ENCODE measurements around the gene ZNF672.
A peak's percentile ranks its signal among the peaks of the same experiment; 100 is the strongest.

Gene ZNF672

DNA sequence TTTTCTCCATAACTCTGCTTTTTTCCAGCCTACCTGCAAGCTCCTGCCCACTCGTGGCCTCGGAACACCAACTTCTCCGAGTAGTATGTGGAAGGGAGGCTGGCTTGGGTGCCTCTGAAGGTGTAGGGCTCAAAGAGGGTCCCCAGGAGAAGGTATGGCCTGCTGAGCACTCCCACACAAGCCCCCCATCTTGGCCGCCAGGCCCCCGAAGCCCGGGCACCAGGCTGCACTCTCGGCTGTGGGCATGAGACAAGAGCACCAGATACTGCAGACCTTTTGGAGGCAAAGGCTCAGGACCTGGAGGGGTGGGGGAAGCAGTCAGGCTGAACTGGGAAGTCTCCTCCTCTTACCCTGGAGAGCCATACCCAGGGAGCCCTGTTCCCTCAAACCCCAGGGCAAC is 19.2 kb downstream of the ZNF672 start:
- Histone ChIP-seq H4K20me1 (peaks cover 0 to 14% (median 0%) of the 10 kb centered on the region in 11 experiments; a peak in 2 of 22 replicates), H3K4me2 (peak overlapping the region; percentile 91 to 100 (median 98)), H3K4me1 (peaks cover 36 to 63% (median 49%) of the 10 kb centered on the region in 10 experiments), H3K36me3 (peaks cover 27 to 41% (median 34%) of the 10 kb centered on the region in 11 experiments), H3K9me3 (replicated peaks in 1 of 11) (no peaks in the 10 kb centered on the region), H3K27me3 (no peaks in the 10 kb centered on the region), H3K9ac (peak overlapping the region; percentile 76 to 88 (median 83)), H3K4me3 (peak overlapping the region; percentile 56 to 77 (median 67)), H3K27ac (peak overlapping the region in 9 of 11 experiments; percentile 71 to 90 (median 84); a peak in 15 of 22 replicates)
- TF ChIP-seq Cebpa-rat (IDR thresholded peaks at IDR 0.05), result no peak

DNA sequence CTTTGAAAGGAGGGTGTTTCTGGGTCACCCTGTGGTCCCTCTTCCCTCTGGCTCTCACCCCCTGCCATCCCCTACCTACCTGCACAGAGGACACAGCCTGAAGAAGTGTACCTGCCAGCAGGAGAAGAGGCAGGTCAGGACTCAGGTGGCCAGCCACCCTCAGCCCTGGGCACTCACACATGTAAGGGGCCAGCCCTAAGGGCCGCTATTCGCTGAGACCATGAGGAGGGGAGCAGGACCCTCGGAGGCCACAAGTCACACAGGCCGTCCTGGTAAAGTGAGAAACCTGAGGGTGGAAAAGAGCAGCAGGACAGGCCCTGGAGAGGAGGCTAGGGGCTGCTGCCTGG is 19.7 kb downstream of the ZNF672 start:
- Histone ChIP-seq H3K9ac (peak overlapping the region; percentile 76 to 88 (median 83)), H3K36me3 (peaks cover 27 to 41% (median 34%) of the 10 kb centered on the region in 11 experiments), H3K4me2 (peak overlapping the region; percentile 91 to 100 (median 98)), H3K27me3 (no peaks in the 10 kb centered on the region), H3K4me3 (peak overlapping the region; percentile 56 to 77 (median 67)), H3K4me1 (peaks cover 36 to 63% (median 48%) of the 10 kb centered on the region in 10 experiments), H3K27ac (peak overlapping the region; percentile 58 to 90 (median 83); a peak in 21 of 22 replicates), H4K20me1 (peaks cover 0 to 14% (median 0%) of the 10 kb centered on the region in 11 experiments; a peak in 2 of 22 replicates), H3K9me3 (replicated peaks in 1 of 11) (no peaks in the 10 kb centered on the region)
- no peak for TF ChIP-seq Cebpa-rat (IDR thresholded peaks at IDR 0.05)

DNA sequence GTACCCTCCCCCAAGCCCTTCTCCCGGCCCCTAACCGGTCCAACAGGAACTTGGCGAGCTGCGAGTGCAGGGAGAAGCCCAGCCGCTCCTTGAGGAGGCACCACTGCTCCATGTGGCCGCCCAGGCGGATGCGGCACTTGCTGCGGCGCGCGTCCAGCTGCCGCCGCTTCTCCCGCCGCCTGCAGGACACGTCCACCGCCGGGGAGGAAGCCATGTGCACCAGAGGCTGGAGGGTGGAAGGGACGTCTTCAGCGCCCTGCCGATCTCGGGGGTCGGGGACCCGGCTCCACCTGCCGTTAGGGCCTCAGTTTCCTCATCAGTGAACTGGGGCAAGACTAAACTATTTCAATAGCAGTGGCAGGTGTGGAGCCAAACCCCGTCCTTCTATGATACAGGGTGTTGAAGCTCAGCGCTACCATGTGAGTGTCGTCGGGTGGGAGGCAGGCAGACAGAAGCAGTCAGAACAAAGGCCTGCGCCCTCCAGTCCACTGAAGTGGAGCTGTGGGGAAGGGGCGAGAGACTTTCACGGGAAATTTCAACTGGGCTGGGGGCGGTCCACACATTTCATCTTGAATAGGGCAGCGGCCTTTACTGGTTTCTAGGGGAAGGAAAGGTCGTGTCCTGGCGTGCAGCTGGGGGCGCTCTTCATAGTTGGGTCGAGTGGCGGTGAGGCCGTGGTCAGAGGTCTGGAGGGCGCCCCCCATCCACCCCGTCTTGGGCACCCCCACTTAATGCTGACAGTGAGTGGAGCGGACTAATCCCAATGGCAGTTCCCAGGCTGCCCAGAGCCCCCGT is 20.3 kb downstream of the ZNF672 start:
- Histone ChIP-seq H3K4me1 (peaks cover 34 to 63% (median 49%) of the 10 kb centered on the region in 10 experiments), H3K27ac (peak overlapping the region; percentile 58 to 90 (median 83); a peak in 21 of 22 replicates), H3K36me3 (peaks cover 23 to 36% (median 30%) of the 10 kb centered on the region in 11 experiments), H3K9me3 (replicated peaks in 1 of 11) (no peaks in the 10 kb centered on the region), H3K4me2 (peak overlapping the region; percentile 91 to 100 (median 98)), H3K9ac (peak overlapping the region; percentile 76 to 88 (median 83)), H3K4me3 (peak overlapping the region; percentile 56 to 77 (median 67)), H3K27me3 (no peaks in the 10 kb centered on the region), H4K20me1 (0 out of 22 replicates have a peak, but pooled peaks cover 0 to 9% (median 0%) of the 10 kb centered on the region in 11 experiments)
- no peak for TF ChIP-seq Cebpa-rat (IDR thresholded peaks at IDR 0.05)

DNA sequence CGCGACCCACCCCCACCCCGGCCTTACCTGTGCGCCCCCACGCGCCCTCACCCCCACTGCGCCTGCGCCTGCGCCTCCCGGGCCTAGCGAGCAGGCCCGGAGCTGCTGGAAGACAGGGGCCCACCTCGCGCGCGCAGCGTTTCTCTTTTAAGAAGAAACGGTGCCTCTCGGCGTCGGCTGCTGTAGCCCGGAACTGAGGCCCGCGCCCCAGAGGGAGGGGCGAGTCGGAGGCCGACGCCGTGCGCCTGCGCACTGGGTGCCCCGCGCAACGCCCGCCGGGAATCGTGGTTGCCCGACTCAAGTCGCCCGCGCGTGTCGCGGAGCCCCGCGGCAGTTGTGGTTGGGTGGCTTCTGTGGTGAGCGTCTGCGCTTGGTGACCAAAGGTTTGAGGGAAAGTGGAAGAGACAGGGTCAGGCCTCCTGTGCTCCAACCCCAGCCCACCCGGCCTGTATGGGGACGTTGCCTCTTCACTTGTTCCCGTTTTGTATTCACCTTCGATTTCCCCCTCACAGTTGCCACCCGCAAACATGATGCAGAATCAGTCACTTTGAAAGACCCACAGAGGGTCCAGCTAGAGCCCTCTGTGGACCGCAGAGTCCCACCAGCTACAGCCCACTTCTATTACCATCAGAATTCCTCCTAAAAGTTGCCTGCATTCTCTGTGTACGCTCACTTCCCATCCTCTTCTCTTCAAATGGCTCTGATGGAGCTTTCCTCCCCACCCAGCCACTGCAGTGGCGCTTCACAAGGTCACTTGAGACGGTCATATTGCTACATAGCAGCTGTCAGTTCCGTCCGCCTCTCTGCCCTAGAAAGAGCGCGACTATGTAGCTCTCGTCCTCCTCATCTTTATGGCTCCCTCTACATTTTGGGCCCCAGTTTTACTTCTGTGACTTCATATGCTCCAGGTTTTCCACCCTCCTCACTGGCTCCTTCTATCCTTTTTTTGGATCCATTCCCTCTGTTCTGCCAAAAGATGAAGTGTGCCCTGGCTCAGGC is 21.2 kb downstream of the ZNF672 start, which contains the start of gene ZNF692:
Gene ZNF692, minus strand, starts transcription at position 195 of the 999 bp plus-strand sequence. CDS start 776 bp downstream, outside the sequence.
- peaks cover 14 to 27% (median 21%) of the 10 kb centered on the region in 11 experiments for H3K36me3 ChIP-seq
- no peak for TF ChIP-seq Cebpa-rat (IDR thresholded peaks at IDR 0.05)
- H3K9me3 ChIP-seq (replicated peaks in 1 of 11), result no peaks in the 10 kb centered on the region
- H3K27me3 ChIP-seq, result no peaks in the 10 kb centered on the region
- H4K20me1 ChIP-seq, result no peaks in the 10 kb centered on the region
- peaks cover 37 to 63% (median 54%) of the 10 kb centered on the region in 10 experiments for H3K4me1 ChIP-seq
- H3K4me2 ChIP-seq, result peak within 1 kb of the TSS; percentile 91 to 100 (median 98)
- peak within 1 kb of the TSS; percentile 71 to 90 (median 83) for H3K27ac ChIP-seq
- H3K4me3 ChIP-seq, result peak within 1 kb of the TSS; percentile 56 to 77 (median 67)
- peak within 1 kb of the TSS; percentile 76 to 88 (median 83) for H3K9ac ChIP-seq

DNA sequence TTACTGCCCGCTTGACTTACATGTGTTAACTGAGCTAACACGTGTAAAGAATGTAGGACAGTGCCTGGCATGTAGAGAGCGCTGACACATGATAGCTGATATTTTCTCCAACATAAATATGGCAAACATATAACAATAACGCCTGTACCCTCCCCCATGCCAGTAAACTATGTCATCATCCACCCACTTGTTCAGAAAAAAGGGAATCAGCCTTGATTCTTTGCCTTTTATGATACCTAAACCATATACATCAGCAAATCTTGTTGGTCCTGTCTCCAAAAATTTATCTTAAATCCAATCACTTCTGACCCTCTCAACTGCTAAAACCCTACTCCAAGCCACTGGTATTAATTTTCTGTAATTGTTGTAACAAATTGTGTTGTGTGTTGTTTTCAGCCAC is 22.0 kb downstream of the ZNF672 start:
- H3K4me1 ChIP-seq, result peaks cover 37 to 70% (median 58%) of the 10 kb centered on the region in 10 experiments
- peak overlapping the region; percentile 77 to 100 (median 96) for H3K4me2 ChIP-seq
- TF ChIP-seq Cebpa-rat (IDR thresholded peaks at IDR 0.05), result no peak
- H3K27ac ChIP-seq, result peak overlapping the region in 1 of 11 experiments; percentile 88; a peak in 1 of 22 replicates
- no peaks in the 10 kb centered on the region for H3K9me3 ChIP-seq (replicated peaks in 1 of 11)
- no peaks in the 10 kb centered on the region for H3K27me3 ChIP-seq
- peaks cover 6 to 19% (median 13%) of the 10 kb centered on the region in 11 experiments; a peak in 20 of 22 replicates for H3K36me3 ChIP-seq
- H3K4me3 ChIP-seq, result no peak overlapping the region
- no peak overlapping the region for H3K9ac ChIP-seq
- H4K20me1 ChIP-seq, result no peaks in the 10 kb centered on the region

DNA sequence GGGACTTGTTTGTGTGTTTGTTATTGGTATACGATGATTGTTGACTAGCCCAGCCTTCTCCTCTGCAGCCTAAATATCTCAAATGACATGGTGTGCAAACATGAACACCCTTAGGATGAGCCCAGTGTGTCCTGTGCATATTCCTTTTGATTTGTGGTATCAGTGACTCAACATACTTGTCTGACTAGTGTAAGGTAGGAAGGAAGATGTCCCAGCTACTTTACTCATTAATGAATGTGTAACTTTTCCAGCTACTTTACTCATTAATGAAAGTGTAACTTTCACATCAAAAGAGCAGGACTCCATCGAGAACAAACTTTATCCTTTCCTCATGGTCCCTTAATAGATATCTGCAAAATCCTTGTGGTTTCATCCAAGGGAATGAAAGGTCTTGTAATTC is 23.6 kb downstream of the ZNF672 start:
- no peak overlapping the region for H3K9ac ChIP-seq
- H3K27me3 ChIP-seq, result no peaks in the 10 kb centered on the region
- H3K9me3 ChIP-seq (replicated peaks in 1 of 11), result no peaks in the 10 kb centered on the region
- no peak overlapping the region for H3K4me2 ChIP-seq
- TF ChIP-seq Cebpa-rat (IDR thresholded peaks at IDR 0.05), result no peak
- H3K36me3 ChIP-seq, result 0 out of 22 replicates have a peak, but pooled peaks cover 0 to 3% (median 0%) of the 10 kb centered on the region in 11 experiments
- H4K20me1 ChIP-seq, result no peaks in the 10 kb centered on the region
- no peak overlapping the region for H3K4me3 ChIP-seq
- no peak overlapping the region for H3K27ac ChIP-seq
- H3K4me1 ChIP-seq, result peaks cover 37 to 58% (median 51%) of the 10 kb centered on the region in 10 experiments

DNA sequence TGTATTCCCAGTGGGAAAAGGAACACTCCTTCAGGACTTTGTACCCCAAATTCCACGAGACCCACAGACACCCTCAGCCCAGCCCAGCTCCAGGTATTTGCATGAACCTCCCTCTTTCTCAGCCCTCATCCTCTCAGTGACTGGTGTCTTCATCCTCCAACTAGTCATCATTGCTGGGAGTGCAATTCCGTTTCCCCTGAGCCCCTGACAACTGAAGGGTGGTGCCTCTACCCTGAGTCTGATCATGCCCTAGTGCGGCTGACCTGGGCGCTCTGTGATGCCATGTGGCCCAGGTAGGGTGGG is 24.6 kb downstream of the ZNF672 start:
- Histone ChIP-seq H3K4me2 (peak overlapping the region; percentile 81 to 97 (median 89)), H4K20me1 (no peaks in the 10 kb centered on the region), H3K27me3 (no peaks in the 10 kb centered on the region), H3K4me3 (peak overlapping the region; percentile 56 to 74 (median 66)), H3K27ac (peak overlapping the region in 8 of 11 experiments; percentile 20 to 65 (median 55); a peak in 13 of 22 replicates), H3K36me3 (no peaks in the 10 kb centered on the region), H3K4me1 (peaks cover 29 to 48% (median 41%) of the 10 kb centered on the region in 10 experiments), H3K9me3 (replicated peaks in 1 of 11) (no peaks in the 10 kb centered on the region; a peak in 1 of 22 replicates), H3K9ac (peak overlapping the region; percentile 59 to 77 (median 69))
- TF ChIP-seq Cebpa-rat (IDR thresholded peaks at IDR 0.05), result no peak
